GM10248 (cell line): ENCODE results near the gene PTHLH.

Experiments used
- CTCF ChIA-PET: fragments of 300-600 bp; sonication (Branson Sonifier 250); formaldehyde crosslinking; extraction: SDS; loops from one replicate; lab custom pipeline; 2021; ENCODE audit warnings: antibody characterized with exemption; lab: Yijun Ruan, JAX
- POLR2A ChIA-PET: fragments of 350-650 bp; sonication (Branson Sonifier 250); formaldehyde crosslinking; extraction: SDS; loops from one replicate; lab custom pipeline; 2020; ENCODE audit warnings: antibody characterized with exemption; lab: Yijun Ruan, JAX
- DNase-seq: peaks from one replicate; pipeline ENCODE4 v3.0.0; 2012; ENCODE audit errors: extremely low spot score
- CTCF ChIP-seq: IDR thresholded peaks from 2 replicates; pipeline ENCODE4 v1.5.1; 2012; ENCODE audit warnings: mild to moderate bottlenecking, low read depth; ENCODE audit errors: extremely low read depth, missing control alignments, control extremely low read depth

Gene PTHLH

GRCh38 chr12:28012333-28012918, 39.9 kb upstream of the PTHLH start:
- DNase-seq: no peak
- CTCF ChIA-PET: no interaction called here
- no peak for TF ChIP-seq CTCF
- POLR2A ChIA-PET: no interaction called here

- ChIA-PET POLR2A (no interaction called here), CTCF (interaction anchor here (1.3 kb wide), 1 partner anchor 25 kb away, joined by 3 read pairs; no protein-coding TSS in a partner anchor)
- TF ChIP-seq CTCF: no peak
- no peak for DNase-seq
Measured at GRCh38 chr12:28010036-28010435, 37.5 kb upstream of the PTHLH start.

DNA sequence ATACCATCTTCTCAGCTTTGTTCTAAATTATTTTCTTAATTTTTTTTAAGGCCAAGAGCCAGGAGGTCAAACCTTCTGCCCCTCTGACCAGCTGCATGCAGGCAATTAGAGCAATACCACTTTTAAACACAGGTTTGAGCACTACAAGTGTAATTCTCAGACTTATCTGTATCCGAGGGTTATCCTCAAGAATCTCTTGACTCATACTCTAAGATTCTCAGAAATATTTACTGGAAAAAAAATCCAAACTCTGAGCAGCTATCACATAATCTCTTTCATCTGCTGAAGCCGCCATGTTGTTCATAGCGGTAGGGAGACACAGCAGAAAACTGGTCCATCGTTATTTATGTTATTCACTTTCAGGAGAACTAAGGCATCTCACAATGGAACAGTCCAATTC, 27.4 kb upstream of the PTHLH start:
- POLR2A ChIA-PET: no interaction called here
- CTCF ChIA-PET: no interaction called here

GRCh38 chr12:27999521-27999920, 27.0 kb upstream of the PTHLH start:
- no peak for DNase-seq
- TF ChIP-seq CTCF: no peak
- CTCF ChIA-PET: no interaction called here
- POLR2A ChIA-PET: no interaction called here

More for the DNA sequence above, 27.4 kb upstream of the PTHLH start:
- no peak for DNase-seq
- TF ChIP-seq CTCF: no peak

GRCh38 chr12:27998658-27999057, 26.1 kb upstream of the PTHLH start:
- ChIA-PET POLR2A (no interaction called here), CTCF (interaction anchor here (0.7 kb wide), 1 partner anchor 20 kb away, joined by 3 read pairs; no protein-coding TSS in a partner anchor)
- no peak for DNase-seq
- no peak for TF ChIP-seq CTCF

DNA sequence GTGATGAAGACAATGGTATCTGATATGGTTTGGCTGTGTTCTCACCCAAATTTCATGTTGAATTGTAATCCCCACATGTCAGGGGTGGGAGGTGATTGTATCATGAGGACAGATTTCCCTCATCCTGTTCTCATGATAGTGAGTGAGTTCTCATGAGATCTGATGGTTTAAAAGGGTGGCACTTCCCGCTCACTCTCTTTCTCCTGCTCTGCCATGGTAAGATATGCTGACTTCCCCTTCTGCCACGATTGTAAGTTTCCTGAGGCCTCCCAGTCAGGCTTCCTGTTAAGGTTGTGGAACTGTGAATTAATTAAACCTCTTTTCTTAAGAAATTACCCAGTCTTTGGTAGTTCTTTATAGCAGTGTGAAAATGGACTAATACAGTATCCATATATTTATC, 25.6 kb upstream of the PTHLH start:
- no peak for DNase-seq
- ChIA-PET CTCF (interaction anchor here (0.7 kb wide), 1 partner anchor 20 kb away, joined by 3 read pairs; no protein-coding TSS in a partner anchor), POLR2A (no interaction called here)
- TF ChIP-seq CTCF: no peak

DNA sequence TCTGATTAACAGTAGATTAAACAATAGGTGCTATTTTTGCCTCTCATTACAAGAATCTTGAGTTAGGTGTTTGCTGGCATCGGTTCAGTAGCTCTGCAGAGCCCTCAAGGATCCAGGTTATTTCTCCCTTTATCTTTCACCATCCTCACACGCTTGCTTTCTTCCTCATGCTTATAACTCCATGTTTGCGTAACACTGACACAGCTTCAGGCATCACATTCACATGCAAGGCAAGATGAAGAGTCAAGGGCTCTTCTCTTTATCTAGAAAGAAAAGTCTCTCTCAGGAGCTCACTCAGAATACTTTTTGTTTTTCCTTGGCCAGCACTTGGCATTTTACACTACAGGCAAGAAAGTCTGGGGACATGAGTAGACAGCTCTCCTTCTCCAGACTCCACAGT, 24.2 kb upstream of the PTHLH start:
- ChIA-PET POLR2A (no interaction called here), CTCF (interaction anchor here (0.8 to 1.3 kb wide), 4 partner anchors 12 to 876 kb away, joined by 3 read pairs; partner anchors contain the start of gene PTHLH)
- no peak for DNase-seq
- no peak for TF ChIP-seq CTCF
